ENCODE measurements around the gene POPDC2. TPM values are rescaled to one million over a fixed set of nuclear protein-coding genes. Genes with fewer than 3 reads are reported as not detected.

Gene POPDC2
- total and polyA plus RNA-seq, 4 donors = 9.5 to 17.5 (median 11.3) TPM

GRCh38 chr3:119647843-119648575 is 12.4 kb downstream of the POPDC2 start:
- peaks cover 4 to 5% of the 10 kb centered on the region in 2 donors for H3K4me1 ChIP-seq (ENCODE audit: control insufficient read depth in 1 of 2, insufficient read depth in 2 of 2, low read length in 2 of 2)
- no peaks in the 10 kb centered on the region for H3K36me3 ChIP-seq (ENCODE audit: control insufficient read depth in 1 of 2, insufficient read depth in 2 of 2, low read length in 1 of 2)
- intact Hi-C loops (cut with DNase I) = no loop called here
- no peak overlapping the region for H3K4me3 ChIP-seq (ENCODE audit: low read length in 2 of 2)
- ATAC-seq (ENCODE audit: low FRiP score) = peak; percentile 34
- 39 to 40% methylated on average over 12 of the region's 12 CpGs for WGBS, 2 donors
- no peaks in the 10 kb centered on the region for H3K9me3 ChIP-seq (ENCODE audit: control insufficient read depth, low read length)
- H3K27ac ChIP-seq (ENCODE audit: low read depth in 1 of 2, low read length in 2 of 2) = peak overlapping the region; percentile 84 to 96
- DNase-seq = no peak
- H3K27me3 ChIP-seq (ENCODE audit: control insufficient read depth in 1 of 2, insufficient read depth in 2 of 2, low read length in 1 of 2) = no peaks in the 10 kb centered on the region

GRCh38 chr3:119647171-119647570 is 13.2 kb downstream of the POPDC2 start:
- peaks cover 4 to 5% of the 10 kb centered on the region in 2 donors for H3K4me1 ChIP-seq (ENCODE audit: control insufficient read depth in 1 of 2, insufficient read depth in 2 of 2, low read length in 2 of 2)
- no peak overlapping the region for H3K4me3 ChIP-seq (ENCODE audit: low read length in 2 of 2)
- DNase-seq = no peak
- peaks cover 1 to 2% of the 10 kb centered on the region in 2 donors for H3K36me3 ChIP-seq (ENCODE audit: control insufficient read depth in 1 of 2, insufficient read depth in 2 of 2, low read length in 1 of 2)
- intact Hi-C loops (cut with DNase I) = no loop called here
- H3K9me3 ChIP-seq (ENCODE audit: control insufficient read depth, low read length) = no peaks in the 10 kb centered on the region
- 68 to 73% methylated on average over 2 of the region's 2 CpGs for WGBS, 2 donors
- H3K27me3 ChIP-seq (ENCODE audit: control insufficient read depth in 1 of 2, insufficient read depth in 2 of 2, low read length in 1 of 2) = no peaks in the 10 kb centered on the region
- ATAC-seq (ENCODE audit: low FRiP score) = peak; percentile 83
- H3K27ac ChIP-seq (ENCODE audit: low read depth in 1 of 2, low read length in 2 of 2) = peak overlapping the region; percentile 70 to 84

- no peaks in the 10 kb centered on the region for H3K27me3 ChIP-seq (ENCODE audit: control insufficient read depth in 1 of 2, insufficient read depth in 2 of 2, low read length in 1 of 2)
- H3K27ac ChIP-seq (ENCODE audit: low read depth in 1 of 2, low read length in 2 of 2) = no peak overlapping the region
- H3K4me3 ChIP-seq (ENCODE audit: low read length in 2 of 2) = no peak overlapping the region
- peaks cover 4 to 5% of the 10 kb centered on the region in 2 donors for H3K4me1 ChIP-seq (ENCODE audit: control insufficient read depth in 1 of 2, insufficient read depth in 2 of 2, low read length in 2 of 2)
- 97 to 100% methylated on average over 1 of the region's 1 CpG for WGBS, 2 donors
- intact Hi-C loops (cut with DNase I) = no loop called here
- H3K36me3 ChIP-seq (ENCODE audit: control insufficient read depth in 1 of 2, insufficient read depth in 2 of 2, low read length in 1 of 2) = peaks cover 3 to 4% of the 10 kb centered on the region in 2 donors
- no peak for DNase-seq
- no peak for ATAC-seq (ENCODE audit: low FRiP score)
- peaks cover 2% of the 10 kb centered on the region for H3K9me3 ChIP-seq (ENCODE audit: control insufficient read depth, low read length)
Measured at GRCh38 chr3:119645813-119646212, 14.6 kb downstream of the POPDC2 start.

- DNase-seq (no peak), ATAC-seq (ENCODE audit: low FRiP score) (no peak)
- H3K27ac ChIP-seq (ENCODE audit: low read depth in 1 of 2, low read length in 2 of 2) = no peak overlapping the region
- WGBS, 2 donors = 86 to 93% methylated on average over 1 of the region's 1 CpG
- intact Hi-C loops (cut with DNase I) = no loop called here
- peaks cover 3 to 4% of the 10 kb centered on the region in 2 donors for H3K36me3 ChIP-seq (ENCODE audit: control insufficient read depth in 1 of 2, insufficient read depth in 2 of 2, low read length in 1 of 2)
- peaks cover 2% of the 10 kb centered on the region for H3K9me3 ChIP-seq (ENCODE audit: control insufficient read depth, low read length)
- H3K4me1 ChIP-seq (ENCODE audit: control insufficient read depth in 1 of 2, insufficient read depth in 2 of 2, low read length in 2 of 2) = peaks cover 4 to 5% of the 10 kb centered on the region in 2 donors
- H3K27me3 ChIP-seq (ENCODE audit: control insufficient read depth in 1 of 2, insufficient read depth in 2 of 2, low read length in 1 of 2) = no peaks in the 10 kb centered on the region
- no peak overlapping the region for H3K4me3 ChIP-seq (ENCODE audit: low read length in 2 of 2)
Measured at GRCh38 chr3:119644481-119644880, 15.9 kb downstream of the POPDC2 start.

- WGBS, 2 donors = 98 to 100% methylated on average over 2 of the region's 2 CpGs
- Histone ChIP-seq H3K9me3 (ENCODE audit: control insufficient read depth, low read length) (peaks cover 2% of the 10 kb centered on the region), H3K36me3 (ENCODE audit: control insufficient read depth in 1 of 2, insufficient read depth in 2 of 2, low read length in 1 of 2) (peaks cover 3 to 4% of the 10 kb centered on the region in 2 donors), H3K4me1 (ENCODE audit: control insufficient read depth in 1 of 2, insufficient read depth in 2 of 2, low read length in 2 of 2) (peaks cover 4 to 5% of the 10 kb centered on the region in 2 donors), H3K27ac (ENCODE audit: low read depth in 1 of 2, low read length in 2 of 2) (no peak overlapping the region), H3K4me3 (ENCODE audit: low read length in 2 of 2) (no peak overlapping the region), H3K27me3 (ENCODE audit: control insufficient read depth in 1 of 2, insufficient read depth in 2 of 2, low read length in 1 of 2) (no peaks in the 10 kb centered on the region)
- intact Hi-C loops (cut with DNase I) = no loop called here
- no peak for DNase-seq
- ATAC-seq (ENCODE audit: low FRiP score) = no peak
Measured at GRCh38 chr3:119643528-119643927, 16.9 kb downstream of the POPDC2 start.

- peaks cover 3 to 4% of the 10 kb centered on the region in 2 donors for H3K36me3 ChIP-seq (ENCODE audit: control insufficient read depth in 1 of 2, insufficient read depth in 2 of 2, low read length in 1 of 2)
- peaks cover 2% of the 10 kb centered on the region for H3K9me3 ChIP-seq (ENCODE audit: control insufficient read depth, low read length)
- H3K4me1 ChIP-seq (ENCODE audit: control insufficient read depth in 1 of 2, insufficient read depth in 2 of 2, low read length in 2 of 2) = peaks cover 0 to 5% of the 10 kb centered on the region in 2 donors
- DNase-seq (no peak), ATAC-seq (ENCODE audit: low FRiP score) (no peak)
- no peak overlapping the region for H3K27ac ChIP-seq (ENCODE audit: low read depth in 1 of 2, low read length in 2 of 2)
- intact Hi-C loops (cut with DNase I) = no loop called here
- WGBS, 2 donors = 82 to 88% methylated on average over 5 of the region's 5 CpGs
- H3K4me3 ChIP-seq (ENCODE audit: low read length in 2 of 2) = no peak overlapping the region
- H3K27me3 ChIP-seq (ENCODE audit: control insufficient read depth in 1 of 2, insufficient read depth in 2 of 2, low read length in 1 of 2) = no peaks in the 10 kb centered on the region
Measured at GRCh38 chr3:119642746-119643473, 17.5 kb downstream of the POPDC2 start.

- Histone ChIP-seq H3K36me3 (ENCODE audit: control insufficient read depth in 1 of 2, insufficient read depth in 2 of 2, low read length in 1 of 2) (peaks cover 3 to 4% of the 10 kb centered on the region in 2 donors), H3K4me1 (ENCODE audit: control insufficient read depth in 1 of 2, insufficient read depth in 2 of 2, low read length in 2 of 2) (no peaks in the 10 kb centered on the region), H3K9me3 (ENCODE audit: control insufficient read depth, low read length) (peaks cover 2% of the 10 kb centered on the region), H3K27me3 (ENCODE audit: control insufficient read depth in 1 of 2, insufficient read depth in 2 of 2, low read length in 1 of 2) (no peaks in the 10 kb centered on the region), H3K4me3 (ENCODE audit: low read length in 2 of 2) (no peak overlapping the region), H3K27ac (ENCODE audit: low read depth in 1 of 2, low read length in 2 of 2) (no peak overlapping the region)
- WGBS, 2 donors = 97 to 98% methylated on average over 2 of the region's 2 CpGs
- DNase-seq (no peak), ATAC-seq (ENCODE audit: low FRiP score) (no peak)
- intact Hi-C loops (cut with DNase I) = no loop called here
Measured at GRCh38 chr3:119641416-119641815, 19.0 kb downstream of the POPDC2 start.

GRCh38 chr3:119639494-119640350 is 20.7 kb downstream of the POPDC2 start:
- no peak for DNase-seq
- WGBS, 2 donors = 89 to 91% methylated on average over 2 of the region's 2 CpGs
- Histone ChIP-seq H3K36me3 (ENCODE audit: control insufficient read depth in 1 of 2, insufficient read depth in 2 of 2, low read length in 1 of 2) (peaks cover 3 to 4% of the 10 kb centered on the region in 2 donors), H3K4me1 (ENCODE audit: control insufficient read depth in 1 of 2, insufficient read depth in 2 of 2, low read length in 2 of 2) (no peaks in the 10 kb centered on the region), H3K9me3 (ENCODE audit: control insufficient read depth, low read length) (peaks cover 2% of the 10 kb centered on the region), H3K27ac (ENCODE audit: low read depth in 1 of 2, low read length in 2 of 2) (no peak overlapping the region), H3K4me3 (ENCODE audit: low read length in 2 of 2) (no peak overlapping the region), H3K27me3 (ENCODE audit: control insufficient read depth in 1 of 2, insufficient read depth in 2 of 2, low read length in 1 of 2) (no peaks in the 10 kb centered on the region)
- no peak for ATAC-seq (ENCODE audit: low FRiP score)
- intact Hi-C loops (cut with DNase I) = loop anchor here (5.0 kb wide), 1 partner anchor 33 kb away; no protein-coding TSS in a partner anchor

All from aorta (tissue), 5 donors.